Cardiac septum (tissue), 1 donor: ENCODE results near the gene C19orf53. TPM values are rescaled to one million over a fixed set of nuclear protein-coding genes. Genes with fewer than 3 reads are reported as not detected.
A peak's percentile ranks its signal among the peaks of the same experiment; 100 is the strongest.
"Not testable (repeated sequence)": the region's sequence is repeated elsewhere in the genome, so short reads cannot be mapped to it uniquely, and the experiment has no call there.

Experiments
- DNase-seq: peaks from one replicate; pipeline ENCODE4 v3.0.0-alpha.2; 2020; ENCODE audit warnings: low spot score
- intact Hi-C: fragments of 100-400 bp; cut with DNase I; formaldehyde crosslinking; loops from one replicate; pipeline ENCODE4 v1.14.0; 2022
- total RNA-seq: library from RNA; stranded (reverse); fragmentation: NEBNext Ultra II Directional; extraction: Animal tissue kit (Norgen Biotek cat#: 25700); gene quantifications from one replicate; pipeline ENCODE4 v1.2.1, GENCODE V29; 2021
- donor health status: DM: no; HTN: no; CAD: no.

Gene C19orf53
- total RNA-seq, 1 donor from 2014 or later, result 91.2 TPM

DNA sequence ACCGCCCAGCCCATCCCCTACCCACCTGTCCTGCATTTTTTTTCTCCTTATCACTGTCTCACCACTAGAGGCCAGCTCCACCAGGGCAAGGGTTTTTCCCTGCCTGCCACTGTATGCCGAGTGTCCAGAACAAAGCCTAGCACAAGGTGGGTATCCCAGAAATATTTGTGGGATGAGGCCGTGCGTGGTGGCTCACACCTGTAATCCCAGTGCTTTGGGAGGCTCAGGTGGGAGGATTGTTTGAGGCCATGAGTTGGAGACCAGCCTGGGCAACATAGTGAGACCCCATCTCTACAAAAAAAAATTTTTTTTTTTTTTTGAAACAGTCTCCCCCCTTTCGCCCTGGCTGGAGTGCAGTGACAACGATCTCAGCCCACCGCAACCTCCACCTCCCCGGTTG lies 12.8 kb upstream of the C19orf53 start:
- intact Hi-C loops, result no loop called here
- DNase-seq, result no peak

DNA sequence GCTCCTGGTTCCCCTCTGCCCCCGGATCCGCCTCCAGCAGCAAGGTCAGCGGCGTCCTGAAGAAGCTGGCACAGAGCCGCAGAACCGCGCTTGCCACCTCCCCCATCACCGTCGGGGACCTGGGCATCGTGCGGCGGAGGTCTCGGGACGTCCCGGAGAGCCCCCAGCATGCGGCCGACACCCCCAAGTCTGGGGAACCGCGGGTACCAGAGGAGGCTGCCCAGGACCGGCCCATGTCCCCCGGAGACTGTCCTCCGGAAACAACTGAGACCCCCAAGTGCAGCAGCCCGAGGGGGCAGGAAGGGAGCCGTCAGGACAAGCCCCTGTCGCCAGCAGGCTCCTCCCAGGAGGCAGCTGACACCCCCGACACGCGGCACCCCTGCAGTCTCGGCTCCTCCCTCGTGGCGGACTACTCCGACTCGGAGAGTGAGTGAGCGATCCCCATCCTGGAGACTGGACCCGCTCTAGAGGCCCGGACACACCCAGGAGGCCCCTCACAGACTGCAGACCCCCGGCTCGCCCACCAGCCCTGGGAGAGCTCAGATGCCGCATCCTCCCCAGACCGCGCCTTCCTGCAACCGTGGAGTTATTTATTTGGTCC lies 11.5 kb upstream of the C19orf53 start:
- no peak for DNase-seq
- intact Hi-C loops, result no loop called here

- intact Hi-C loops, result no loop called here
- DNase-seq, result no peak
Observed at GRCh38 chr19:13763265-13763664, 11.0 kb upstream of the C19orf53 start.

DNA sequence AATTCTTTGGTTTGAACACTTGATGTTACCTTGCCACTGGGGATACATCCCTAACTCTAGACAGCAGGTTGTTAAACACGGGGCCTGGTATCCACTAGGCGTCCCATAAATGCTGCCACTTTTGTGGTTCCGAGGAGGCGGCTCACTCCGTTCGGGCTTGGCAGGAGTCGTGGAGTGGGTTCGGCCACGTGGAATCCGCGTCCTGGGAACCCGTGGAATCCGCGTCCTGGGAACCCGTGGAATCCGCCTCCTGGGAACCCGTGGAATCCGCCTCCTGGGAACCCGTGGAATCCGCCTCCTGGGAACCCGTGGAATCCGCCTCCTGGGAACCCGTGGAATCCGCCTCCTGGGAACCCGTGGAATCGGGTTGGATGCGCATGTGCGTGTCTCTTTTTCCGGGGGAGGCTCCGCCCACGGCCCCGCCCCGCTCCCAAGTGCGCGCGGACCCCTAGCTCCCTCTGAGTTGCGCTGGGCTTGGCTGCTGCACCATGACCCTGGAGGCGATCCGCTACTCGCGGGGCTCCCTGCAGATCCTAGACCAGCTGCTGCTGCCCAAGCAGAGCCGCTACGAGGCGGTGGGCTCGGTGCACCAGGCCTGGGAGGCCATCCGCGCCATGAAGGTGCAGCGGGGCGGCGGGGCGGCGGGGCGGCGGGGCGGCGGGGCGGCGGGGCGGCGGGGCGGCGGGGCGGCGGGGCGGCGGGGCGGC lies 10.0 kb upstream of the C19orf53 start, which contains the start of gene MRI1:
TSS of gene MRI1 (plus strand) at position 422 of the 707 bp plus-strand sequence. CDS start at position 489, 67 bp downstream.
- peak; percentile 89 for DNase-seq
- intact Hi-C loops, result no loop called here

- DNase-seq, result no peak
- intact Hi-C loops, result no loop called here
Observed at GRCh38 chr19:13764821-13765394, 9.3 kb upstream of the C19orf53 start.

DNA sequence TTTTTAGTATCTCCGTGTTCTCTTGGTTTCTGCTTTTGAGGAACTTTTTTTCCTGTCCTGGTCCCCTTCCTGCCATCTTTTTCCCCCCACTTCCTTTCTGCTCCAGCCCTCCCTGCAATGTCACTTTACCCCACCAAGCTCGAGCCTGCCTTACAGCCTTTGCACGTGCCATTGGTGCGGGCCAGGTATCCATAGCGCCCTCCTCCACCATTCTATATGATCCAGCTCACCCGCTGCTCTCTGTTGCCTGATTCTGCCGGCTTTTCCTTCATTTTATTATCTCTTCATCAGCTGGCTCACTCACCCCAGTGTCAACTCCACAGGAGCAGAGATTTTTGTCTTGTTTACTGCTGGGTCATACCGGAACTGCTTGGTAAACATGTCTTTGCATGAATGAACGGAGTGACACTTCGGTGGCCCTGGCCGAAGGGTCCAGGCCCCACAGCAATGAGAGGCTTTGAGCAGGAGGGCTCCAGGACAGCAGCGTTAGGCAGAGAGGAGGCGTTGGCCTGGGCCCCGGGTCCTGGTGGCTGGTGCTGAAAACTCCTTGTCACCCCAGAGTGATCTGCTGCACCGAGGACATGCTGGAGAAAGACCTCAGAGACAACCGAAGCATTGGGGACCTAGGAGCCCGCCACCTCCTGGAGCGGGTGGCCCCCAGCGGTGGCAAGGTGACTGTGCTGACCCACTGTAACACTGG lies 8.7 kb upstream of the C19orf53 start:
- no peak for DNase-seq
- intact Hi-C loops, result no loop called here

DNA sequence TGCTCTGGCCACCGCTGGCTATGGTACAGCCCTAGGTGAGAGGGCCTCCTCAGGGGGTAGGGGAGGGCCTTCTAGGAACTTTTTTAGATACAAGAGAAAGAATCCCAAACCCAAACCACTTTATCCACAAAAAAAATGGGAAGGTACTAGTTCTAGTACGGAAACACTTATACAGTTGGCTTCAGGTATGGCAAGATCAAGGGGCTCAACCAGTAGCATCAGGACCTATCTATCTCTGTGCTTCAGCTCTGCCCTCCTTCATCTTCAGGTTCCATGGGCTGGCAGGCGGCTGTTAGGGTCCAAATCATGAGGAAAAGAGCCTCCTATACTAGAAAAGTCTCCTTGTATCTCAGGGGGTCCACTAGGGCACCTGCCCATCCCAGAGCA lies 8.2 kb upstream of the C19orf53 start:
- DNase-seq, result no peak
- intact Hi-C loops, result no loop called here

DNA sequence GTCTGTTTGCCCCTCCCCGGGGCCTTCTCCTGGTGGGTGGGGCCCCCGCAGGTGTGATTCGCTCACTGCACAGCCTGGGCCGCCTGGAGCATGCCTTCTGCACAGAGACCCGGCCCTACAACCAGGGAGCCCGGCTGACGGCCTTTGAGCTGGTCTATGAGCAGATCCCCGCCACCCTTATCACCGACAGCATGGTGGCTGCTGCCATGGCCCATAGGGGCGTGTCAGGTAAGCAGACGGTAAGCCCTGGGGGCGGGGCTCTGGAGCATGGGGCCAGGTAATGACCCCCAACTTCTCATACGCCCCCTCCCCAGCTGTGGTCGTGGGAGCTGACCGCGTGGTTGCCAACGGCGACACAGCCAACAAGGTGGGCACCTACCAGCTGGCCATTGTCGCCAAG lies 5.7 kb upstream of the C19orf53 start:
- intact Hi-C loops, result no loop called here
- DNase-seq, result no peak

DNA sequence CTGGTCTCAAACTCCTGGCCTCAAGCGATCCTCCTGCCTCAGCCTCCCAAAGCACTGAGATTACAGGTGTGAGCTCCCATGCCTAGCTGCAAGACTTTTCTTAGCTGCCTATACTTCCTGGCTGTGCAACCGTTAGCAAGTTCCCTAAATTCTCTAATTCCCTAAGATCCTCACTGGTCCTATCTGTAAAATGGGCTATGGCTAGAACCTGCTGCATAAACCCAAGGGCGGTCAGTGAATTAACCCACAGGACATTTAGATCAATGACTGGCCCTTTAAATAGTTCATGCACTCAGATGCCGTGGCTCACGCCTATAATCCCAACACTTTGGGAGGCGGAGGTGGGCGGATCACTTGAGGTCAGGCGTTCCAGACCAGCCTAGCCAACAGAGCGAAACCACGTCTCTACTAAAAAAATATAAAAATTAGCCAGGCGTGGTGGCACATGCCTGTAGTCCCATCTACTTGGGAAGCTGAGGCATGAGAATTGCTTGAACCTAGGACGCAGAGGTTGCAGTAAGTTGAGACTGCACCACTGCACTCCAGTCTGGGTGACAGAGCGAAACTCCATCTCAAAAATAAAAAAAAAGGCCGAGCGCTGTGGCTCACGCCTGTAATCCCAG lies 4.1 kb upstream of the C19orf53 start:
- intact Hi-C loops, result loop anchor here (5.0 kb wide), 1 partner anchor 38 kb away; no protein-coding TSS in a partner anchor
- no peak for DNase-seq

DNA sequence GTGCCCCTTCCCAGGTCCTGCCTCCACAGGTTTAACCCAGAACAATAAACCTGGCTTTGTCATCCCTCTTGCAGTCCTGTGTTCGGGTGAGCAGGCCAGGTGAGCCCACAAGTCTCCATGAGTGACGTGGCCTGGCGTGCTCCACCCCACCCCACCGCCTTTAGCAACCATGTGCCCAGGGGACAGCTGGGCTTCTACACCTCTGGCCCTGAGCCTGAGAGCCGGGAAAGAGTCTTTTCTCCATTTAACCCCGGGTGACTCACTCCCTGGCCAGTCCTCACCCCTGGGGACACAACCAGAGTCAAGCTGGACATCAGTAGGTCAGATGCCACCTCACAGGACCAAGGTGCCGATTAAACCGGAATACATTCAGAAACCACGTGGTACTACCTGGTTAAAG lies 4.1 kb downstream of the C19orf53 start:
- intact Hi-C loops, result no loop called here
- DNase-seq, result no peak

DNA sequence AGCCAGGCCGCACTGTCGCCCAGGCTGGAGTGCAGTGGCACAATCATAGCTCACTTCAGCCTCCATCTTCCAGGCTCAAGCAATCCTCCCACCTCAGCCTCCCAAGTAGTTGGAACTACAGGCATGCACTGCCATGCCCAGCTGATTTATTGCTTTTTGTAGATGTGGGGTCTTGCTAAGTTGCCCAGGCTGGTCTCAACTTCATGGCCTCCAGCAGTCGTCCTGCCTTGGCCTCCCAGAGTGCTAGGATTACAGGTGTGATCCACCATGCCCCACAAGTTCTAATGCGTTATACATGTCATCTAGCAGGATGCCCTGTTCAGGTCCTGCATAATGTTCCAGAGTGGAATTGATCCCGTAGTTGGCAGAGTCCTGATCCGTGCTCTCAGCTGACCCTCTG lies 4.6 kb downstream of the C19orf53 start:
- intact Hi-C loops, result no loop called here
- DNase-seq, result no peak

DNA sequence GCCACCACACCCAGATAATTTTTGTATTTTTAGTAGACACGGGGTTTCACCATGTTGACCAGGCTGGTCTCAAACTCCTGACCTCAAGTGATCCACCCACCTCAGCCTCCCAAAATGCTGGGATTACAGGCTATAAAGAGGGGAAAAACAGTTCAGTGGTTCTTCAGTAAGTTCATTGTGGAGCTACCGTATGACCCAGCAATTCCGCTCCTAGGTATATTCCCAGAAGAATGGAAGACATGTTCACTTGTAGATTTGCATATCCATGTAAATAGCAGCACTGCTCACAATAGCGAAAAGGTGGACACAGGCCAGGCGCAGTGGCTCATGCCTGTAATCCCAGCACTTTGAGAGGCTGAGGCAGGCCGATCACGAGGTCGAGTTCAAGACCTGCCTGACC lies 5.5 kb downstream of the C19orf53 start:
- intact Hi-C loops, result loop anchor here (5.0 to 10.0 kb wide), 2 partner anchors 53 to 295 kb away; partner anchors contain the start of gene MISP3
- DNase-seq, result not testable (repeated sequence)

GRCh38 chr19:13781547-13781946 lies 7.3 kb downstream of the C19orf53 start:
- peak; percentile 89 for DNase-seq
- intact Hi-C loops, result loop anchor here (5.0 to 10.0 kb wide), 2 partner anchors 51 to 293 kb away; partner anchors contain the start of gene MISP3

GRCh38 chr19:13782537-13782936 lies 8.3 kb downstream of the C19orf53 start:
- no peak for DNase-seq
- intact Hi-C loops, result loop anchor here (5.0 to 10.0 kb wide), 2 partner anchors 50 to 292 kb away; partner anchors contain the start of gene MISP3

DNA sequence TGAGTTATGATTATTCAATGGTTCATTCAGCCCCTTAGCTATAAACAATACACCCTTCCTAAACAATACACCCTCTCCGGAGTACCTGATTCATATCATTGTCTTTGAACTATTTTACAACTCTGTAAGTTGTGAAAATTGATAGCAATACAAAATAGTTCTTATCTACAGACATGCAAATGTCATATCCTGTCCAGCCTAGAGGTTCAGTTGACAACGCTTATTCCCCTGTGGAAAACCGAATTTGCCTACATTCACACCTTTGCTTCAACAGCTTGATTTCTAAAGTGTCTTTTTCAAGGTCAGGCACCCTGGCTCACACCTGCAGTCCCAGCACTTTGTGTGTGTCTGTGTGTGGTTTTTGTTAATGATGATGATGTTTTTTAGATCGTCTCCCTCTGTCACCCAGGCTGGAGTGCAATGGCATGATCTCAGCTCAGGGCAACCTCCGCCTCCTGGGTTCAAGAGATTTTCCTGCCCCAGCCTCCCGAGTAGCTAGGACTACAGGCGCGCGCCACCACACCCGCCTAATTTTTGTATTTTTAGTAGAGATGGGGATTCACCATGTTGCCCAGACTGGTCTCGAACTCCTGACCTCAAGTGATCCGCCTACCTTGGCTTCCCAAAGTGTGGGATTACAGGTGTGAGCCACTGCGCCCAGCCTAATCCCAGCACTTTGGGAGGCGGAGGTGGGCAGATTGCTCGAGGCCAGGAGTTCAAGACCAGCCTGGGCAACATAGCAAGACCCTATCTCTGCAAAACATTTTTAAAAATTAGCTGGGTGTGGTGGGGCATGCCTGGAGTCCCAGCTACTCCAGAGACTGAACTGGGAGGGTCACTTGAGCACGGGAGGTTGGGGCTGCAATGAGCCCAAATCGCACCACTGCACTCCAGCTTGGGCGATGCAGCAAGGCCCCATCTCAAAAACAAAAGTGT lies 9.6 kb downstream of the C19orf53 start:
- DNase-seq, result no peak
- intact Hi-C loops, result loop anchor here (5.0 to 10.0 kb wide), 2 partner anchors 48 to 291 kb away; partner anchors contain the start of gene MISP3

GRCh38 chr19:13784731-13785452 lies 10.6 kb downstream of the C19orf53 start:
- intact Hi-C loops, result loop anchor here (1.0 to 10.0 kb wide), 3 partner anchors 47 to 290 kb away; partner anchors contain the start of gene MISP3

DNA sequence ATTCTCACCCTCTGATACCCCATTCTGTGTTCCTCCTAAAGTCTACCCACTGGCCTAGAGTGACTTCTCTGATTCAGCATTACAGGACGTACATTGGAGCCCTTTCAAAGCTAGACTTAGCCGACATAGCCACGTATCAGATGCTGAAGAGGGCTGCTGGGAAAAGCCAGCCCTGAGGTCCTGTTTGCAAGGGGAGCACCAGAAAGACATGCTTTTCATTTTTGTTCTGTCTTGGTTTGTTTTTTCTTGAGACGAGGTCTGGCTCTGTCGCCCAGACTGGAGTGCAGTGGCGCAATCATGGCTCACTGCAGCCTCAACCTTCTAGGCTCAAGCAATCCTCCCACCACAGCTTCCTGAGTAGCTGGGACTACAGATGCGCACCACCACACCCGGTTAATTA lies 14.7 kb downstream of the C19orf53 start:
- DNase-seq, result no peak
- intact Hi-C loops, result loop anchor here (10.0 kb wide), 1 partner anchor 286 kb away; the partner anchor contains the start of gene MISP3

More at GRCh38 chr19:13784731-13785452, 10.6 kb downstream of the C19orf53 start:
- DNase-seq, result peak; percentile 87

DNA sequence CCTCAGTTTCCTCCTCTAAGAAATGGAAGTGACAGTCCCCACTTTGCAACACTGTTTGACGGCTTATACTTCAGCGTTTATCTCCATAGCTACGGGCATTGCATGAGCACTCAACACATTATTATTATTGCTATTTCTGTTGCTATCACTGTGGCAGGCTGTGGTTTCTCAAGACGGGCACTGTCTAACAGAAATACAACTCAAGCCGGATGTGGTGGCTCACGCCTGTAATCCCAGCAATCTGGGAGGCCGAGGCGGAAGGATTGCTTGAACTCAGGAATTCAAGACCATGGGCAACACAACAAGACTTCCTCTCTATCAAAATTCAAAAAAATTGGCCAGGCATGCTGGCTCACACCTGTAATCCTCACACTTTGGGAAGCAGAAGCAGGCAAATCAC lies 16.1 kb downstream of the C19orf53 start:
- DNase-seq, result no peak
- intact Hi-C loops, result no loop called here
